GM18498 (cell line): ENCODE results near the gene ERVV-1.
"Not testable (repeated sequence)": the region's sequence is repeated elsewhere in the genome, so short reads cannot be mapped to it uniquely, and the experiment has no call there.

ENCODE experiments used
- ATAC-seq: cut with Tn5 transposase; IDR thresholded peaks from one replicate; pipeline ENCODE4 v1.9.1; 2021; ENCODE audit warnings: mild to moderate bottlenecking, moderate library complexity; ENCODE audit not compliant: unreplicated experiment

The ERVV-1 gene

GRCh38 chr19:53019684-53020083 lies 6.0 kb downstream of the ERVV-1 start:
- no peak for ATAC-seq

- not testable (repeated sequence) for ATAC-seq
These were observed 14.6 kb downstream of the ERVV-1 start for GRCh38 chr19:53028306-53028705.

GRCh38 chr19:53034054-53034453 lies 20.3 kb downstream of the ERVV-1 start:
- no peak for ATAC-seq

DNA sequence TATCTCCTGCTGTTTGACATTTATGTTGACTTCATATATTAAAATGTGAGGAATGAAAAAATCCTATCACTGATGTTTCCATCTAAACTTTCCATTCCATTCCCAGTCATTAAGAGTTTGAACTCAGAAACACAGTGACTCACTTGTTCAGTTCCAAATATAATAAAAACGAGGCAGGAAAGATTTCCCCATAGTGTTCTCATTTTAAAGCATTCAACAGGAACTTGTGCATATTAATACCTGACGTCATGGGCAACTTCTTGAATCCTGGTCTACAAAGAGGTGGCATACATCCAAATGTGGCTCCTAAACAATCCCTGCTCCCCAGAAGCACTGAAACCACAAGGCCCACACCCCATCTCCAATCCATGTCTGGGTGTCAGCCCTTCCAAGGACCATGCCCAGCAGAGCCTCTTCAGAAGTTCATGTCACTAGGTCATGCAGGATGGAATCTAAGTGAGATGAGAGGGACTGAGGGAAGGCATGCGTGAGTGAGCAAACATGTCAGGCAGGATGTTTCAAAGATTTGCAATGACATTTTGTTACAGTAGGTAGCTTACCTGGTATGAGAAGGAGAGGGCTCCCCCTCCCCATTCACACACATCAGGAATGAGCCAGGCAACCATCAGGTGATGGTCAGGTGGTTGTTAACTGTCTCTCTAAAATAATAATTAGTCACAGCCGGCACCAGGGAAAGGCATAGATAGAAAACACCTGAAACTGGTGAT lies 21.4 kb downstream of the ERVV-1 start:
- no peak for ATAC-seq

DNA sequence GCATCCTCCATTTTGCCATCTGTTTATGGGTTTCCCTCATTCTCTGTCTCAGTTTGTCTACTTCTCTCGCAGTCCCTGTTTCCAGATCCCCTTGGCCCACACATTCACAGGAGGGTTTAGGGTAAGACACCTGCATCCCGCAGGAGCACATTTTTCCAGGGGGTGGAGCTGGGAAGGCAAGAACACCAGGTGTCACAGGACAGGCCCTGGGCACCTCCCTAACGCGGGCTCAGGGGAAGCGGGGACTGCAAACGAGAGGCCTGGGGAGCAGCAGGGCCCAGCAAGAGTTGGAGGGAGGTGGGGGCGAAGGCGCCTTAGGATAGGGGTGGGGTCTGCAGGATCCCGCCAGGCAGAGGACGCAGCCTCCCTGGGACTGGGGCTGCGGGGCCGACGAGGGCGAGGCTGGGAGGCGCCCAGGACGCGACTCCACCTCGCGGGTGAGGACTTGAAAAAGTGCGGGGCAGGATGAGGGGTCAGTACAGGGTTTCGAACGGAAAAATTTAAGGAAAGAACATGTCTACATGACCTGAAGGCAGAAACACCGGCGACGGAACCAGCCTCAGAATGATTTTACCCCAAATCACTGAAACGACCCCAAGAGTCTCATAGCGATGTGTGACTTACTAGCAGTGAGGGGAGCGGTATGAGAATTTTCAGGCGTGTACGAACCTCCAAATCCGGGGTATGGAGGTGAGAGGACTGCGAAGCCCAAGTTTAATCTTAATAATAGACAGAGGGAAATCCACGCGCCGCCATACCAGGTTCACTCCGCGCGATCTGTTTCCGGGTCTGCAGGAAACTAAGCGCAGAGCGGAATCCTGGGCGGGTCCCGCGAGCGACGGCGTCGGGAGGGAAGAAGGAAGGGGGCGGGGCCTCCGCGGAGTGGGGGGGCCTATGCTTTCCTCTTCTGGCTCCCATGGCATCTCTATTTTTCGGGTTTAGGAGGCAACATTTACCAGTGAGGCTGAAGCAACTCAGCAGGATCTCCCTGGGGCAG lies 23.7 kb downstream of the ERVV-1 start:
- ATAC-seq, result no peak

GRCh38 chr19:53041366-53041765 lies 27.6 kb downstream of the ERVV-1 start:
- ATAC-seq, result no peak

GRCh38 chr19:53045536-53045935 lies 31.8 kb downstream of the ERVV-1 start:
- no peak for ATAC-seq

- no peak for ATAC-seq
These were observed 33.7 kb downstream of the ERVV-1 start for GRCh38 chr19:53047379-53047778.

- ATAC-seq, result no peak
These were observed 41.4 kb downstream of the ERVV-1 start for GRCh38 chr19:53055117-53055516.

- ATAC-seq, result no peak
These were observed 44.3 kb downstream of the ERVV-1 start for GRCh38 chr19:53057904-53058580.
